CD4-positive, alpha-beta T cell (primary cell): Measurements from ENCODE around the gene RPL11. TPM values are rescaled to one million over a fixed set of nuclear protein-coding genes. Genes with fewer than 3 reads are reported as not detected.

Experiments used
- ATAC-seq: fragments of 200-7000 bp; cut with Tn5 transposase; one replicate; pipeline ENCODE4 v1.10.0; 2022; ENCODE audit warnings: mild to moderate bottlenecking; ENCODE audit not compliant: poor library complexity
- CTCF ChIA-PET: fragments of 350-600 bp; sonication (Branson Sonifier 250); formaldehyde crosslinking; loops from one replicate; lab custom pipeline; 2021; ENCODE audit warnings: antibody characterized with exemption, inconsistent platforms; lab: Charles Lee
- POLR2A ChIA-PET: fragments of 350-600 bp; sonication (Branson Sonifier 250); formaldehyde crosslinking; loops from one replicate; lab custom pipeline; 2021; ENCODE audit warnings: antibody characterized with exemption, inconsistent platforms; lab: Charles Lee
- DNase-seq, 14 experiments: peaks; one replicate each; pipeline ENCODE4 v3.0.0-alpha.2; 2013 to 2020; ENCODE audit warnings: mixed read lengths in 2 of 14
- H3K27ac ChIP-seq, 2 donors: one replicate each; pipeline versions ENCODE4 v1.5.1 to v1.7.0; 2013; ENCODE audit warnings: low read length in 2 of 2, low read depth in 1 of 2, mild to moderate bottlenecking in 1 of 2
- H3K27me3 ChIP-seq, 2 experiments: 1 replicate in 1 of 2; 2 replicates in 1 of 2; pipeline versions ENCODE4 v1.6.1 to v1.7.0; 2013; ENCODE audit warnings: low read length in 2 of 2, control low read depth in 1 of 2, mild to moderate bottlenecking in 1 of 2, moderate library complexity in 1 of 2; ENCODE audit not compliant: insufficient read depth in 2 of 2, control insufficient read depth in 1 of 2
- H3K36me3 ChIP-seq: one replicate; pipeline ENCODE4 v1.6.1; 2013; ENCODE audit warnings: low read length, control low read depth; ENCODE audit not compliant: insufficient read depth
- H3K4me1 ChIP-seq: one replicate; pipeline ENCODE4 v1.6.1; 2013; ENCODE audit warnings: low read length, control low read depth; ENCODE audit not compliant: insufficient read depth
- H3K4me3 ChIP-seq: one replicate; pipeline ENCODE4 v1.5.1; 2013; ENCODE audit warnings: mild to moderate bottlenecking, low read length, moderate library complexity
- H3K9me3 ChIP-seq, 2 experiments: 1 replicate in 1 of 2; 2 replicates in 1 of 2; pipeline versions ENCODE4 v1.6.1 to v1.7.0; 2013; ENCODE audit warnings: low read length in 2 of 2, mild to moderate bottlenecking in 2 of 2, control low read depth in 1 of 2, moderate library complexity in 1 of 2; ENCODE audit not compliant: control insufficient read depth in 1 of 2, insufficient read depth in 1 of 2
- H3K27ac Mint-ChIP-seq: one replicate; pipeline ENCODE4 v1.8.0; 2020; ENCODE audit warnings: mixed read lengths
- H3K27me3 Mint-ChIP-seq: one replicate; pipeline ENCODE4 v1.8.0; 2021; ENCODE audit warnings: mixed read lengths
- H3K36me3 Mint-ChIP-seq: one replicate; pipeline ENCODE4 v1.8.0; 2021; ENCODE audit warnings: low read depth, mixed read lengths
- H3K4me1 Mint-ChIP-seq: one replicate; pipeline ENCODE4 v1.8.0; 2021; ENCODE audit warnings: low read depth, mixed read lengths
- H3K4me3 Mint-ChIP-seq: one replicate; pipeline ENCODE4 v1.8.0; 2020; ENCODE audit warnings: mild to moderate bottlenecking, mixed read lengths
- H3K9me3 Mint-ChIP-seq: one replicate; pipeline ENCODE4 v1.8.0; 2020; ENCODE audit warnings: mixed read lengths
- CTCF ChIP-seq: fragments of 200-600 bp; IDR thresholded peaks from one replicate; pipeline ENCODE4 v1.8.0; 2022; ENCODE audit warnings: antibody characterized with exemption, mild to moderate bottlenecking
- intact Hi-C, 2 experiments: fragments of 100-400 bp; cut with DNase I in 1 of 2; cut with micrococcal nuclease in 1 of 2; formaldehyde crosslinking; loops; one replicate each; pipeline versions ENCODE4 v1.15.1 to v1.9.0; 2023 to 2025; cut with DNase I, micrococcal nuclease
- total RNA-seq, 174 experiments: library from RNA in 2 of 174; stranded (reverse) in 2 of 174; gene quantifications; one replicate each; pipeline ENCODE4 v1.2.3 and lab custom pipeline; 2021 to 2026

RPL11 gene
- total RNA-seq, 2 experiments from 2014 or later: 2,191 to 2,374 TPM

- Histone ChIP-seq H3K9me3 (no peaks in the 10 kb centered on the region), H3K4me3 (no peak overlapping the region), H3K4me1 (no peaks in the 10 kb centered on the region), H3K27ac (no peak overlapping the region), H3K27me3 (no peaks in the 10 kb centered on the region), H3K36me3 (peaks cover under 1% of the 10 kb centered on the region)
- no peak for DNase-seq
- intact Hi-C loops: no loop called here
- ChIA-PET CTCF (no interaction called here), POLR2A (no interaction called here)
- no peak for TF ChIP-seq CTCF
- no peak for ATAC-seq
- no peaks in the 10 kb centered on the region for H3K27me3 Mint-ChIP-seq
- no peak overlapping the region for H3K27ac Mint-ChIP-seq
- no peak overlapping the region for H3K4me3 Mint-ChIP-seq
- H3K4me1 Mint-ChIP-seq: no peaks in the 10 kb centered on the region
- no peaks in the 10 kb centered on the region for H3K9me3 Mint-ChIP-seq
- H3K36me3 Mint-ChIP-seq: peaks cover 32% of the 10 kb centered on the region
These were observed 46.3 kb upstream of the RPL11 start for GRCh38 chr1:23645338-23645737.

GRCh38 chr1:23646091-23646490 is 45.5 kb upstream of the RPL11 start:
- intact Hi-C loops: no loop called here
- TF ChIP-seq CTCF: no peak
- H3K4me3 Mint-ChIP-seq: no peak overlapping the region
- no peak for DNase-seq
- Histone ChIP-seq H3K27ac (no peak overlapping the region), H3K4me1 (no peaks in the 10 kb centered on the region), H3K36me3 (no peaks in the 10 kb centered on the region), H3K27me3 (no peaks in the 10 kb centered on the region), H3K4me3 (no peak overlapping the region), H3K9me3 (no peaks in the 10 kb centered on the region)
- POLR2A ChIA-PET: no interaction called here
- H3K9me3 Mint-ChIP-seq: no peaks in the 10 kb centered on the region
- CTCF ChIA-PET: no interaction called here
- peaks cover 28% of the 10 kb centered on the region for H3K36me3 Mint-ChIP-seq
- no peaks in the 10 kb centered on the region for H3K27me3 Mint-ChIP-seq
- no peak for ATAC-seq
- no peak overlapping the region for H3K27ac Mint-ChIP-seq
- H3K4me1 Mint-ChIP-seq: no peaks in the 10 kb centered on the region

GRCh38 chr1:23646541-23646940 is 45.1 kb upstream of the RPL11 start:
- Mint-ChIP-seq H3K27ac (no peak overlapping the region), H3K4me3 (no peak overlapping the region), H3K9me3 (no peaks in the 10 kb centered on the region), H3K4me1 (no peaks in the 10 kb centered on the region), H3K36me3 (peaks cover 23% of the 10 kb centered on the region), H3K27me3 (no peaks in the 10 kb centered on the region)
- ATAC-seq: no peak
- intact Hi-C loops: no loop called here
- Histone ChIP-seq H3K36me3 (no peaks in the 10 kb centered on the region), H3K27me3 (no peaks in the 10 kb centered on the region), H3K4me3 (no peak overlapping the region), H3K4me1 (no peaks in the 10 kb centered on the region), H3K27ac (no peak overlapping the region), H3K9me3 (no peaks in the 10 kb centered on the region)
- no peak for DNase-seq
- CTCF ChIA-PET: no interaction called here
- TF ChIP-seq CTCF: no peak
- POLR2A ChIA-PET: no interaction called here
